ENCODE measurements around the gene SNURF.
"Not testable (repeated sequence)": the region's sequence is repeated elsewhere in the genome, so short reads cannot be mapped to it uniquely, and the experiment has no call there.

The SNURF gene

DNA sequence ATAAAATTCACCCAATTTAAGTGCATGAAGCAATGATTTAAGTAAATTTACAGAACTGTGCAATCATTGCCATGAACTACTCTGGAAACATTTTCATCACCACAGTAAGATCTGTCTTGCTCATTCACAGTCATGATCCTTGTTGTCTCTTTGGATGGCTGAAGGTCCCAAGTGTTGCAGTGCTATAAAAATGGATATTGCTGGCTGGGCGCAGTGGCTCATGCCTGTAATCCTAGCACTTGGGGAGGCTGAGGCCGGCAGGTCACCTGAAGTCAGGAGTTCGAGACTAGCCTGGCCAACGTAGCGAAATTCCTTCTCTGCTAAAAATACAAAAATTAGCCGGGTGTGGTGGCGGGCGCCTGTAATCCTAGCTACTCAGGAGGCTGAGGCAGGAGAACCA is 17.0 kb downstream of the SNURF start:
- no peak for DNase-seq

DNA sequence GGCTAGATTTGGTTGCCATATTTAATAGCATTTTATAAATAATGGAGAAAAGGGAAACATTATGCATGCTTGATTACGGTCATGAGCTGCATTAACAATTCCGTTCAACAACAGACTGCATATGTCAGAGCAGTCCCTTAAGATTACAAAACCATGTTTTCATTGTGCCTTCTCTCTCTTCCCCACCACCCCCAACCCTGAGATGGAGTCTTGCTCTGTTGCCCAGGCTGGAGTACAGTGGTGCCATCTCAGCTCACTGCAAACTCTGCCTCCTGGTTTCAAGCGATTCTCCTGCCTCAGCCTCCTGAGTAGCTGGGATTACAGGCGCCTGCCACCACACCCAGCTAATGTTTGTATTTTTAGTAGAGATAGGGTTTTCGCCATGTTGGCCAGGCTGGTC is 17.9 kb downstream of the SNURF start:
- not testable (repeated sequence) for DNase-seq

DNA sequence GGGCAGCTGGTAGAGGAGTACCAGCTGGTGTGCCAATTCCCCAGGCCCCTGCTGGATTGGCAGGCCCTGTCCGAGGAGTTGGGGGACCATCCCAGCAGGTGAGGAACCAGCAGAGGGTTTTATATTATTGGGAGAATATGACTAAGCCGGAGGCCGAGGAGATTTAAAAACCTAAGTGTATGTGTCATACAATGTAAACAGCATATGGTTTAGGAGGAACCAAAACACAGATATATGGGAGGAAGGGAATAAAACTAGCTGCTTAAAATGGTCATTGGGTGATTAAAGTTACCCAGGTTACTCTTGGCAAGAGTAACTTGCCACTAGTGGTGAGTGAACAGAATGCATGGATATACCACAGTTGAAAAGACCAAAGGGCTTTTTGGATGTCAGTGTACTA is 22.1 kb downstream of the SNURF start:
- no peak for DNase-seq

DNA sequence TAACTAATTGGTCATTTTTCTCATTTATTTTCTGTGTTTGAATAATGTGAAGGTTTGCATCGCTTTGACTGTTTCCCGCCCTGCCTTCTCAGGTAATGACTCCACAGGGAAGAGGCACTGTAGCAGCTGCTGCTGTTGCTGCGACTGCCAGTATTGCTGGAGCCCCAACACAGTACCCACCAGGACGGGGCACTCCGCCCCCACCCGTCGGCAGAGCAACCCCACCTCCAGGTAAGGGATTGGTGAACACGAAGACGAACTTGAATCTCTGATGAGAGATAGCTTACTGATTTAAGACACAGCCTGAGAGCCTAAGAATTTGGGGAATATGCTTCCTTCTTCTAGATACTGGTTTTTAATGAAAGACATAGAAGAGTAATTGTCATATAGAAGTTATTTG is 22.9 kb downstream of the SNURF start:
- no peak for DNase-seq

DNA sequence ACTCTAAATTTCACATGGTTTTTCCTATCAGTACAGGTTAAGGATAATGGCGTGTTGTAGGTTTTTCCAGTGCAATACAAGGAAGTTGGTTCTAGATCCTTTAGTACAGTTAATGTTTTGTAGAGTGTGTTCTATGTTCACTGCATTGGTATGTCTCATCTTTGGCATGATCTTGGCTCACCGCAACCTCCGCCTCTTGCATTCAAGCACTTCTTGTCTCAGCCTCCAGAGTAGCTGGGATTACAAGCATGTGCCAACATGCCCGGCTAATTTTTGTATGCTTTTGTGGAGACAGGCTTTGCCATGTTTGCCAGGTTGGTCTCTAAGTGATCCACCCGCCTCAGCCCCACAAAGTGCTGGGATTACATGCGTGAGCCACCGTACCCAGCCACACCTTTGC is 30.4 kb downstream of the SNURF start:
- DNase-seq = peak; percentile 2

DNA sequence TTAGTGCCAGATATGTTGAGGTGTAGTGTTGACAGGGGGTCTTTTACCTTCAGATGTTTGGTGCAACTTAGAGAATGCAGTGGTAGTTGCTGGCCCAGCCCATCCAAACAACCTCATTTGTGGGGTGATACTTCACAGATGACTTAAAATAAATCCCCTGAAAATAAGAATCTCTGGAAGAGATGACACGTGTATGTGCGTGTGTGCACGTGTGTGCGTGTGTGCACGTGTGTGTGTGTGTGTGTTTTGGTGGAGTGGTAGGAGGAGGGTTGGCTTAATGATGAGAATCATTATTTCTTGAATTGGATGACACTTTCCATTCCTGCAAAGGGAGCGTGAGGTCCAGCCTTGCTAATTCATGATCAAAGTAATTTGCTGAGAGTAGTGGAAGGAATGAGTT is 31.9 kb downstream of the SNURF start:
- DNase-seq = no peak

Measured in CD4-positive, alpha-beta T cell treated with Interleukin-17A for 4 hours (primary cell).